Adrenal gland (tissue), 12 donors: ENCODE measurements around the gene PLXNA1. TPM values are rescaled to one million over a fixed set of nuclear protein-coding genes. Genes with fewer than 3 reads are reported as not detected.

Experiments
- DNase-seq, 7 donors: peaks; one replicate each; pipeline ENCODE4 v3.0.0-alpha.2; 2019 to 2020
- H3K27ac ChIP-seq, 5 donors: fragments of 200-600 bp; sonication (generic) in 4 of 5; 1 replicate in 3 of 5; 2 replicates in 2 of 5; pipeline versions ENCODE4 v1.5.1 to v1.8.0; 2016 to 2020; ENCODE audit warnings: mild to moderate bottlenecking in 1 of 5
- H3K27me3 ChIP-seq: fragments of 200-600 bp; 2 replicates; pipeline ENCODE4 v1.8.0; 2021
- H3K36me3 ChIP-seq, 2 donors: fragments of 200-600 bp; replicated peaks in 1 of 2; 1 replicate in 1 of 2; 2 replicates in 1 of 2; pipeline versions ENCODE4 v1.5.1 to v1.8.0; 2018 to 2022
- H3K4me1 ChIP-seq, 2 donors: fragments of 200-600 bp; replicated peaks in 1 of 2; 1 replicate in 1 of 2; 2 replicates in 1 of 2; pipeline versions ENCODE4 v1.5.1 to v1.8.0; 2018 to 2021
- H3K4me3 ChIP-seq, 4 donors: fragments of 200-600 bp; sonication (generic) in 3 of 4; one replicate each; pipeline ENCODE4 v1.5.1; 2016 to 2018
- H3K9me3 ChIP-seq, 3 donors: fragments of 200-600 bp; sonication (generic) in 1 of 3; replicated peaks in 1 of 3; 1 replicate in 2 of 3; 2 replicates in 1 of 3; pipeline versions ENCODE4 v1.5.1 to v1.8.0; 2016 to 2021
- POLR2A ChIP-seq, 2 donors: fragments of 450-650 bp; IDR thresholded peaks; one replicate each; pipeline ENCODE4 v1.6.1; 2017; ENCODE audit warnings: antibody characterized with exemption in 2 of 2, mild to moderate bottlenecking in 2 of 2, moderate library complexity in 1 of 2
- WGBS, 4 donors: extraction: QIAGEN DNeasy Blood & Tissue Kit in 2 of 4; methylation state at CpG; one replicate each; pipeline versions ENCODE4 v1.1.5 to v1.1.7; 2013 to 2017; 5-methylcytosine and 5-hydroxymethylcytosine counted together
- intact Hi-C, 2 donors: fragments of 100-400 bp; cut with DNase I; formaldehyde crosslinking; loops; one replicate each; pipeline versions ENCODE4 v1.14.1 to v1.15.0; 2022 to 2023
- polyA plus RNA-seq, 3 donors: library from polyadenylated mRNA; stranded (reverse); fragments of 200-250 nt in 2 of 3; fragments of 350-450 nt in 1 of 3; fragmentation: Illumina TruSeq in 1 of 3; extraction: RNeasy Lipid Tissue Mini Kit (QIAGEN cat#74804) in 1 of 3; gene quantifications; one replicate each; pipeline ENCODE4 v1.2.3, GENCODE V29; 2013 to 2014
- total RNA-seq, 9 donors: library from RNA; depleted of rRNA in 4 of 9; stranded (reverse); fragments of >200 nt in 4 of 9; fragments of 120-200 nt in 1 of 9; fragmentation: NEBNext Ultra II Directional in 1 of 9; extraction: Animal tissue kit (Norgen Biotek cat#: 25700) in 1 of 9; gene quantifications; one replicate each; pipeline versions ENCODE4 v1.1.0 to v1.2.4, GENCODE V29; 2013 to 2023
- TF ChIP-seq, protein P1 (sequence below), 6 experiments: fragments of 450-650 bp in 4 of 6; fragments of 200-600 bp in 2 of 6; sonication (generic) in 1 of 6; IDR thresholded peaks; 1 replicate in 5 of 6; 2 replicates in 1 of 6; pipeline versions ENCODE4 v1.5.1 to v1.8.0; 2016 to 2021; ENCODE audit warnings: antibody characterized with exemption in 6 of 6, mild to moderate bottlenecking in 2 of 6, moderate library complexity in 1 of 6
- donor health status: healthy with polysubstance abuse.
- donor health status: Bipolar disorder and iron deficiency.
- donor health status: DM: yes; HTN: yes; CAD: no.
- donor health status: DM: no; HTN: no; CAD: no.
- donor health status: DM: no; HTN: no; CAD: no.
- donor health status: DM: yes; HTN: yes; CAD: no.

Gene PLXNA1
- total and polyA plus RNA-seq, 12 donors = 9.5 to 29.9 (median 20.2) TPM

DNA sequence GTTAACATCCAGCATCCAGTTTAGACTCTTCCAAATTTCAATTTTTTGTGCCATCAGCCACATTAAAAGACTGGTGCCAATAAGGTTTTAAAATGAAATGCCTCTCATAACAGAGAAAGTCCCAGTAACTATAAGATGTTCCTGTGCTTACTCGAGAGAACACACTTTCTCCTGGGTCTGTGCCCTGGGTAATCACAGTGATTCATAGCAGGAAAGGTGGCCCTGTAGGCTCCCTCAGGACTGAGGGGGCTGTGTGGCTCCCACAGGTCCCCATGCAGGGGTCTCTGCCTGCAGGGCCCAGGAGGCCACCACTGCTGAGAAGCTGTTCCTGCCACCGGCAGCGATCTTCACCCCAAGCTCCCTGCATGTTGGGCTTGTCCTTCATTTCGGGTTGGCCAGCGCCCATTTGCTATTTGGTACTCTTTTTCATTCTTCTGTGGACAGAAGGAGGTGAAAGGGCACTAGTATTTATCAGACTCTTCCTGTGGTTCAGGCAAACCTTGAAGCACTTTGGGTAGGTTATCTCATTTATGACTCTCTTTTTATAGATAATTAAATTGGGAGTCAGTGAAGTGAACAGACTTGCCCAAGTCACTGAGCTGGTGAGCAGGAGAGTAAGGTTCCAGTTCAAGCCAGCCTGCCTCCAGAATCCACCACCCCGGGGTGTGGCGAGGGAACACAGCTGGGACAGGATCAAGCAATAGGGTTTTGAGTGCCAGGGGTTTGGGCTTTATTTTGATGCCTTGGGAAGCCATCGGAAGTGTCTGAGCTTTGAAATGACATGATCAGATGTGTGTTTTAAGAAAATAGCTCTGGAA lies 44.2 kb upstream of the PLXNA1 start:
- Histone ChIP-seq H3K4me3 (no peak overlapping the region), H3K27ac (no peak overlapping the region), H3K9me3 (no peaks in the 10 kb centered on the region), H3K27me3 (no peaks in the 10 kb centered on the region), H3K36me3 (no peaks in the 10 kb centered on the region), H3K4me1 (peaks cover 0 to 9% of the 10 kb centered on the region in 2 donors)
- DNase-seq = no peak
- WGBS, 4 donors = 66 to 81% (median 70%) methylated on average over 8 of the region's 8 CpGs
- intact Hi-C loops = no loop called here
- TF ChIP-seq, protein P1, sequence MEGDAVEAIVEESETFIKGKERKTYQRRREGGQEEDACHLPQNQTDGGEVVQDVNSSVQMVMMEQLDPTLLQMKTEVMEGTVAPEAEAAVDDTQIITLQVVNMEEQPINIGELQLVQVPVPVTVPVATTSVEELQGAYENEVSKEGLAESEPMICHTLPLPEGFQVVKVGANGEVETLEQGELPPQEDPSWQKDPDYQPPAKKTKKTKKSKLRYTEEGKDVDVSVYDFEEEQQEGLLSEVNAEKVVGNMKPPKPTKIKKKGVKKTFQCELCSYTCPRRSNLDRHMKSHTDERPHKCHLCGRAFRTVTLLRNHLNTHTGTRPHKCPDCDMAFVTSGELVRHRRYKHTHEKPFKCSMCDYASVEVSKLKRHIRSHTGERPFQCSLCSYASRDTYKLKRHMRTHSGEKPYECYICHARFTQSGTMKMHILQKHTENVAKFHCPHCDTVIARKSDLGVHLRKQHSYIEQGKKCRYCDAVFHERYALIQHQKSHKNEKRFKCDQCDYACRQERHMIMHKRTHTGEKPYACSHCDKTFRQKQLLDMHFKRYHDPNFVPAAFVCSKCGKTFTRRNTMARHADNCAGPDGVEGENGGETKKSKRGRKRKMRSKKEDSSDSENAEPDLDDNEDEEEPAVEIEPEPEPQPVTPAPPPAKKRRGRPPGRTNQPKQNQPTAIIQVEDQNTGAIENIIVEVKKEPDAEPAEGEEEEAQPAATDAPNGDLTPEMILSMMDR (IDR thresholded peaks at IDR 0.05) = no peak
- TF ChIP-seq POLR2A (IDR thresholded peaks at IDR 0.05) = no peak

DNA sequence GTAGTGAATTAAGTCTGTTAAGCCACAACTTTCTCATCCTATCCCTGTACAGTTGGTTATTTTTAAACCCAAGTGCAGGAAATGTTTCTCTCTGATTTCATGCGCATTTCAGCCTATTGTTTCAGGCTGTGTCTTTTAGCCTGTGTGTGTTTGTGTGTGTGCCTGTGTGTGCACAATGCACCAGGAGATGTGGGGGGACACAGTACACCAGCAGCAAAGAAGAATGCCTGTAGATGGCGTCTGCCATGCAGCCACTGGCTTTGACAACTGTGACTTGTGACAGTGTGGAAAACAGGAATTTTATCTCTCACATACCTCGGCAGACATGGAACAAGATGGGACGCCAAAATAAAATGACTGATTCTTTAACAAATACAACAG lies 43.6 kb upstream of the PLXNA1 start:
- H3K9me3 ChIP-seq = no peaks in the 10 kb centered on the region
- H3K4me1 ChIP-seq = peaks cover 0 to 9% of the 10 kb centered on the region in 2 donors
- no peak overlapping the region for H3K27ac ChIP-seq
- no peaks in the 10 kb centered on the region for H3K36me3 ChIP-seq
- TF ChIP-seq POLR2A (IDR thresholded peaks at IDR 0.05) = no peak
- TF ChIP-seq, protein P1 (IDR thresholded peaks at IDR 0.05) = no peak
- no peaks in the 10 kb centered on the region for H3K27me3 ChIP-seq
- WGBS, 4 donors = 68 to 81% (median 72%) methylated on average over 4 of the region's 4 CpGs
- DNase-seq = no peak
- intact Hi-C loops = no loop called here
- no peak overlapping the region for H3K4me3 ChIP-seq

DNA sequence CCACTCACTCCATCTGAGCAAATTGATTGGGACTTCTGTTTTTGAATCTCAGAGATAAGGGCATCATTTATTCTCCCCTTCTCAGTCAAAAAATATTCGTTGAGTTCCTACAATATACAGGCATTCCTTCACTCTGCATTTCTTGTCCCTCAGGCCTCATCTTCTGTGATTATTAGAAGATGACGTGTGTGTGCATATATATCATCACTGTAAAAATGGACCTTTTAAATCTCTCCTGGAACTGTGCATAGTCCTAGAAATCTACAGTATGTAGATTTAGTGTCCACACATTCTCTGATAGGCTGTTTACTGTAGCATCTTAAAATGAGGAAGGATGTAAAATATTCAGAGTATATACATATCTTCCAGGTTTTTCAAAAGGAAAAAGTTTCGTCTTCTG lies 43.2 kb upstream of the PLXNA1 start:
- TF ChIP-seq POLR2A (IDR thresholded peaks at IDR 0.05) = no peak
- TF ChIP-seq, protein P1 (IDR thresholded peaks at IDR 0.05) = no peak
- no peaks in the 10 kb centered on the region for H3K36me3 ChIP-seq
- H3K27ac ChIP-seq = no peak overlapping the region
- H3K9me3 ChIP-seq = no peaks in the 10 kb centered on the region
- DNase-seq = no peak
- WGBS, 4 donors = 86 to 92% (median 87%) methylated on average over 3 of the region's 3 CpGs
- no peaks in the 10 kb centered on the region for H3K27me3 ChIP-seq
- H3K4me1 ChIP-seq = peaks cover 0 to 9% of the 10 kb centered on the region in 2 donors
- intact Hi-C loops = no loop called here
- H3K4me3 ChIP-seq = no peak overlapping the region

DNA sequence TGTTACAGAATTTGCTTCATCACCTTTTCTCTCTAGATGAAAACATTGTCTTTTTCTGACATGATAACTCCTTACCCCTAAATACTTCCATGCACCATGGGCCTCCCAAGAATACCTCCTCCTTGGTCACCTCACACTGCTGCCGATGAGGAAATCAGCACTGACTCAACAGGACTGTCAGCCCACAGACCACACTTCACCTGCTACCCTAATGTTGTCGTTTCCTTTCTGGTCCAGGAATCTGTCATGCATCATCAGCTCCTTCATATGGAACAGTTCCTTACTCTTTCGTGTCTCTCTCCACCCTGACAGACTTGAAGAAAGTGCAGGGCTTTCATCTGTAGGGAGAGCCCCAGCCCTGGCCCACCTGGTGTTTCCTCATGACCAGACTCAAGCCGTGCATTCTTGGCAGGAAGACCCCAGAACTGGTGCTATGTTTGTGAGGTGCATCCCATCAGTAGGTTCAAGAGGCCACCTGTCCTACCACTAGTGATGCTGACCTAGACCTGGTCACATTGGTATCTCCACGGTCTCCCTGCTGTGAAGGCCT lies 41.1 kb upstream of the PLXNA1 start:
- no peaks in the 10 kb centered on the region for H3K27me3 ChIP-seq
- no peaks in the 10 kb centered on the region for H3K9me3 ChIP-seq
- intact Hi-C loops = no loop called here
- TF ChIP-seq POLR2A (IDR thresholded peaks at IDR 0.05) = no peak
- TF ChIP-seq, protein P1 (IDR thresholded peaks at IDR 0.05) = no peak
- H3K36me3 ChIP-seq = no peaks in the 10 kb centered on the region
- DNase-seq = no peak
- 89 to 96% (median 91%) methylated on average over 5 of the region's 5 CpGs for WGBS, 4 donors
- H3K4me3 ChIP-seq = no peak overlapping the region
- H3K4me1 ChIP-seq = peaks cover 0 to 9% of the 10 kb centered on the region in 2 donors
- H3K27ac ChIP-seq = no peak overlapping the region
